H1 (cell line): ENCODE measurements around the gene RABEPK. TPM values are rescaled to one million over a fixed set of nuclear protein-coding genes. Genes with fewer than 3 reads are reported as not detected.
"Not testable (repeated sequence)": the region's sequence is repeated elsewhere in the genome, so short reads cannot be mapped to it uniquely, and the experiment has no call there.

ENCODE experiments used
- CTCF ChIA-PET: fragments of 300-600 bp; sonication (Branson Sonifier 250); formaldehyde crosslinking; loops from one replicate; lab custom pipeline; 2021; ENCODE audit not compliant: partially characterized antibody; lab: Charles Lee
- POLR2A ChIA-PET: fragments of 300-600 bp; sonication (Branson Sonifier 250); formaldehyde crosslinking; loops from one replicate; lab custom pipeline; 2021; ENCODE audit warnings: inconsistent platforms; ENCODE audit not compliant: partially characterized antibody; lab: Charles Lee
- DNase-seq, 2 experiments: peaks; one replicate each; pipeline versions ENCODE4 v3.0.0 to v3.0.0-alpha.2; 2010 to 2022; ENCODE audit warnings: low spot score in 2 of 2, low read depth in 1 of 2, mixed read lengths in 1 of 2
- FAIRE-seq: peaks from 2 replicates; lab custom pipeline; 2011; peaks lifted over from hg19 to GRCh38; lab: Jason Lieb, UNC
- H2AFZ ChIP-seq: 2 replicates; pipeline ENCODE4 v1.8.1; 2012; ENCODE audit warnings: low read length, inconsistent platforms
- H2AK5ac ChIP-seq: 2 replicates; pipeline ENCODE4 v1.6.1; 2013; ENCODE audit warnings: low read depth, low read length
- H2BK120ac ChIP-seq: replicated peaks from 2 replicates; pipeline ENCODE3; 2013; ENCODE audit warnings: low read depth, low read length, inconsistent platforms
- H2BK12ac ChIP-seq: 2 replicates; pipeline ENCODE4 v1.6.1; 2013; ENCODE audit warnings: low read depth, low read length
- H2BK15ac ChIP-seq: 2 replicates; pipeline ENCODE4 v1.6.1; 2013; ENCODE audit warnings: low read length
- H2BK20ac ChIP-seq: 2 replicates; pipeline ENCODE4 v1.6.1; 2013; ENCODE audit warnings: low read length
- H2BK5ac ChIP-seq: 2 replicates; pipeline ENCODE4 v1.6.1; 2013; ENCODE audit warnings: low read depth, low read length
- H3K14ac ChIP-seq: 2 replicates; pipeline ENCODE4 v1.6.1; 2013; ENCODE audit warnings: inconsistent platforms; ENCODE audit not compliant: insufficient read length
- H3K18ac ChIP-seq: 2 replicates; pipeline ENCODE4 v1.6.1; 2013; ENCODE audit warnings: low read length; ENCODE audit errors: extremely low read depth
- H3K23ac ChIP-seq: 2 replicates; pipeline ENCODE4 v1.6.1; 2013; ENCODE audit warnings: inconsistent platforms; ENCODE audit not compliant: insufficient read length
- H3K23me2 ChIP-seq: 2 replicates; pipeline ENCODE4 v1.6.1; 2013; ENCODE audit warnings: low read depth, low read length
- H3K27ac ChIP-seq: 2 replicates; pipeline ENCODE4 v1.6.1; 2011; ENCODE audit warnings: low read depth, low read length, inconsistent platforms
- H3K27me3 ChIP-seq, 4 experiments: replicated peaks in 1 of 4; 1 replicate in 1 of 4; 2 replicates in 3 of 4; pipeline versions ENCODE4 v1.6.1 to v1.8.1; 2011 to 2013; ENCODE audit warnings: low read length in 3 of 4, mild to moderate bottlenecking in 3 of 4, inconsistent platforms in 2 of 4, mixed read lengths in 2 of 4, moderate library complexity in 1 of 4; ENCODE audit not compliant: control insufficient read depth in 3 of 4, insufficient read depth in 3 of 4; ENCODE audit errors: extremely low read depth in 1 of 4
- H3K36me3 ChIP-seq, 4 experiments: 2 replicates each; pipeline versions ENCODE4 v1.6.1 to v1.8.1; 2011 to 2013; ENCODE audit warnings: mild to moderate bottlenecking in 4 of 4, low read length in 3 of 4, moderate library complexity in 2 of 4, control low read depth in 1 of 4, inconsistent platforms in 1 of 4; ENCODE audit not compliant: insufficient read depth in 4 of 4, control insufficient read depth in 2 of 4
- H3K4ac ChIP-seq: replicated peaks from 2 replicates; pipeline ENCODE3; 2013; ENCODE audit warnings: low read length, low read depth, mixed read lengths, inconsistent platforms; ENCODE audit not compliant: insufficient read length
- H3K4me1 ChIP-seq, 4 experiments: replicated peaks in 1 of 4; 1 replicate in 1 of 4; 2 replicates in 3 of 4; pipeline versions ENCODE4 v1.6.1 to v1.8.1; 2011 to 2013; ENCODE audit warnings: low read length in 3 of 4, inconsistent platforms in 2 of 4, mixed read lengths in 1 of 4; ENCODE audit not compliant: insufficient read depth in 4 of 4, control insufficient read depth in 3 of 4
- H3K4me2 ChIP-seq, 2 experiments: 2 replicates each; pipeline versions ENCODE4 v1.6.1 to v1.8.1; 2011 to 2013; ENCODE audit warnings: low read depth in 2 of 2, low read length in 2 of 2, control low read depth in 1 of 2, inconsistent platforms in 1 of 2, mild to moderate bottlenecking in 1 of 2; ENCODE audit not compliant: insufficient read depth in 1 of 2
- H3K4me3 ChIP-seq, 4 experiments: fragments of 200-600, 300-600 bp in 1 of 4; sonication (generic), shearing (Covaris generic), sonication (Bioruptor Twin) in 1 of 4; 2 replicates each; pipeline versions ENCODE4 v1.5.1 to v1.8.1; 2011 to 2016; ENCODE audit warnings: low read length in 4 of 4, low read depth in 3 of 4, control low read depth in 2 of 4, inconsistent platforms in 2 of 4, mild to moderate bottlenecking in 2 of 4, mixed read lengths in 1 of 4, moderate library complexity in 1 of 4; ENCODE audit not compliant: insufficient read depth in 2 of 4; ENCODE audit errors: extremely low read depth in 1 of 4
- H3K56ac ChIP-seq: replicated peaks from 2 replicates; pipeline ENCODE3; 2013; ENCODE audit warnings: low read depth, mild to moderate bottlenecking, mixed read lengths, low read length, inconsistent platforms; ENCODE audit not compliant: insufficient read length
- H3K79me1 ChIP-seq: 2 replicates; pipeline ENCODE4 v1.6.1; 2013; ENCODE audit warnings: low read depth, low read length, control low read depth
- H3K79me2 ChIP-seq, 2 experiments: 2 replicates each; pipeline versions ENCODE4 v1.6.1 to v1.8.1; 2012 to 2013; ENCODE audit warnings: low read length in 2 of 2, mild to moderate bottlenecking in 2 of 2, inconsistent platforms in 1 of 2; ENCODE audit not compliant: insufficient read depth in 2 of 2, control insufficient read depth in 1 of 2
- H3K9ac ChIP-seq, 4 experiments: replicated peaks in 1 of 4; 1 replicate in 1 of 4; 2 replicates in 3 of 4; pipeline versions ENCODE4 v1.6.1 to v1.8.1; 2011 to 2013; ENCODE audit warnings: low read depth in 3 of 4, low read length in 3 of 4, control low read depth in 2 of 4, mild to moderate bottlenecking in 2 of 4, moderate library complexity in 2 of 4, inconsistent platforms in 1 of 4; ENCODE audit errors: extremely low read depth in 1 of 4
- H3K9me3 ChIP-seq, 2 experiments: 2 replicates each; pipeline versions ENCODE4 v1.6.1 to v1.8.1; 2012 to 2013; ENCODE audit warnings: mild to moderate bottlenecking in 2 of 2, moderate library complexity in 2 of 2, control low read depth in 1 of 2, inconsistent platforms in 1 of 2, low read depth in 1 of 2, low read length in 1 of 2, mixed read lengths in 1 of 2; ENCODE audit not compliant: insufficient read depth in 2 of 2
- H4K20me1 ChIP-seq, 2 experiments: replicated peaks in 1 of 2; 2 replicates each; pipeline versions ENCODE3 to v1.8.1; 2011 to 2013; ENCODE audit warnings: inconsistent platforms in 2 of 2, low read length in 2 of 2, mild to moderate bottlenecking in 1 of 2; ENCODE audit not compliant: insufficient read depth in 2 of 2, control insufficient read depth in 1 of 2
- H4K5ac ChIP-seq: 2 replicates; pipeline ENCODE4 v1.6.1; 2013; ENCODE audit warnings: low read length, low read depth, mixed read lengths, inconsistent platforms; ENCODE audit not compliant: insufficient read length
- H4K8ac ChIP-seq: 2 replicates; pipeline ENCODE4 v1.8.0; 2013; ENCODE audit warnings: mild to moderate bottlenecking, moderate library complexity, low read length, inconsistent platforms; ENCODE audit not compliant: insufficient read depth; ENCODE audit errors: extremely low read depth
- H4K91ac ChIP-seq: replicated peaks from 2 replicates; pipeline ENCODE3; 2013; ENCODE audit warnings: low read length, mixed read lengths, inconsistent platforms; ENCODE audit not compliant: insufficient read length
- WGBS, 2 experiments: shearing (Covaris generic) in 1 of 2; methylation state at CpG; one replicate each; pipeline versions ENCODE4 v1.1.6 to v1.1.7; 2013 to 2015; ENCODE audit warnings: low lambda C conversion rate in 2 of 2, mixed read lengths in 2 of 2, inconsistent platforms in 1 of 2, low coverage in 1 of 2, missing lambda C conversion rate in 1 of 2; ENCODE audit not compliant: insufficient replicate concordance in 2 of 2, insufficient coverage in 1 of 2, insufficient read length in 1 of 2; ENCODE audit errors: extremely low coverage in 1 of 2, missing lambda C conversion rate in 1 of 2; 5-methylcytosine and 5-hydroxymethylcytosine counted together
- polyA plus RNA-seq, 7 experiments: library from polyadenylated mRNA; depleted of rRNA in 3 of 7; stranded (reverse) in 5 of 7; unstranded in 2 of 7; fragments of >200 nt in 5 of 7; fragments of 200-250 nt in 2 of 7; gene quantifications; 1 replicate in 5 of 7; 2 replicates in 1 of 7; 4 replicates in 1 of 7; pipeline versions ENCODE4 v1.2.1 to v1.2.3, GENCODE V29; 2011 to 2013; ENCODE audit warnings: missing spikeins in 2 of 7, mixed read lengths in 2 of 7
- total RNA-seq: library from RNA; stranded (reverse); fragmentation: NEBNext Ultra II Directional; extraction: Animal tissue kit (Norgen Biotek cat#: 25700); gene quantifications from 2 replicates; pipeline ENCODE4 v1.2.1, GENCODE V29; 2021

RABEPK gene
- total and polyA plus RNA-seq, 2 of the 8 experiments (the other 6 are each of a cell fraction or from before 2014, with no cell fraction given) = 26.3 to 34.3 TPM

DNA sequence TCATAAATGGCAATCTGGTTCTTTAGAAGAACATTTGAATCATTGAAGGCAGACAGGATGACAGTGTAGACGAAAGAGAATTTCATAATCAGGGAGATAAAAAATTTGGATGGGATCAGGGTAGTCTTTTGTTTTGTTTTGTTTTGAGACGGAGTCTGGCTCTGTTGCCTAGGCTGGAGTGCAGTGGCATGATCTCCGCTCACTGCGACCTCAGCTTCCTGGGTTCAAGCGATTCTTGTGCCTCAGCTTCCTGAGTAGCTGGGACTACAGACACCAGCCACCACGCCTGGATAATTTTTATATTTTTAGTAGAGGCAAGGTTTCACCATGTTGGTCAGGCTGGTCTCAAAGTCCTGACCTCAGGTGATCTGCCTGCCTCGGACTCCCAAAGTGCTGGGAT lies 63.7 kb downstream of the RABEPK start:
- CTCF ChIA-PET = interaction anchor here (0.6 kb wide), 1 partner anchor 59 kb away, joined by 6 read pairs; no protein-coding TSS in a partner anchor

More for the DNA sequence above, 63.7 kb downstream of the RABEPK start:
- H3K56ac ChIP-seq, H3K14ac ChIP-seq, H4K20me1 ChIP-seq, FAIRE-seq, H3K4me2 ChIP-seq, H3K36me3 ChIP-seq, H2AK5ac ChIP-seq, H2BK15ac ChIP-seq, H3K18ac ChIP-seq, H3K27me3 ChIP-seq, H3K9ac ChIP-seq, H4K91ac ChIP-seq, H2BK20ac ChIP-seq, H3K23ac ChIP-seq, H2BK12ac ChIP-seq, H3K27ac ChIP-seq, H2BK5ac ChIP-seq, DNase-seq, H2AFZ ChIP-seq, H3K9me3 ChIP-seq, H3K23me2 ChIP-seq, H3K4me3 ChIP-seq, H3K79me1 ChIP-seq, H3K4me1 ChIP-seq, H3K4ac ChIP-seq, H2BK120ac ChIP-seq, H4K8ac ChIP-seq, H4K5ac ChIP-seq: not testable (repeated sequence)
- H3K79me2 ChIP-seq = peaks cover 0 to 52% of the 10 kb centered on the region in 2 experiments; a peak in 2 of 4 replicates
- POLR2A ChIA-PET = interaction anchor here (0.9 kb wide), 1 partner anchor 23 kb away, joined by 3 read pairs; the partner anchor contains the start of gene HSPA5
- WGBS, 2 experiments = 91% methylated on average over 7 of the region's 7 CpGs; no CpG with 5 or more reads in 1 of the 2 experiments
